ENCODE data around the gene RAX2. TPM values are rescaled to one million over a fixed set of nuclear protein-coding genes. Genes with fewer than 3 reads are reported as not detected.
A peak's percentile ranks its signal among the peaks of the same experiment; 100 is the strongest.

RAX2 gene
- total RNA-seq, 1 donor from 2014 or later, result not detected

- DNase-seq (ENCODE audit: low read depth), result no peak
- no peak overlapping the region for H3K4me3 ChIP-seq (ENCODE audit: low read depth, low read length)
- no peak for TF ChIP-seq CTCF (conservative IDR thresholded peaks at IDR 0.05; ENCODE audit: low read depth, low read length)
Measured at GRCh38 chr19:3725640-3726310, 46.3 kb downstream of the RAX2 start.

- TF ChIP-seq CTCF (conservative IDR thresholded peaks at IDR 0.05; ENCODE audit: low read depth, low read length), result no peak
- H3K4me3 ChIP-seq (ENCODE audit: low read depth, low read length), result no peak overlapping the region
- DNase-seq (ENCODE audit: low read depth), result no peak
Measured at GRCh38 chr19:3725121-3725520, 46.9 kb downstream of the RAX2 start.

- no peak overlapping the region for H3K4me3 ChIP-seq (ENCODE audit: low read depth, low read length)
- no peak for TF ChIP-seq CTCF (conservative IDR thresholded peaks at IDR 0.05; ENCODE audit: low read depth, low read length)
- DNase-seq (ENCODE audit: low read depth), result no peak
Measured at GRCh38 chr19:3723883-3724282, 48.1 kb downstream of the RAX2 start.

DNA sequence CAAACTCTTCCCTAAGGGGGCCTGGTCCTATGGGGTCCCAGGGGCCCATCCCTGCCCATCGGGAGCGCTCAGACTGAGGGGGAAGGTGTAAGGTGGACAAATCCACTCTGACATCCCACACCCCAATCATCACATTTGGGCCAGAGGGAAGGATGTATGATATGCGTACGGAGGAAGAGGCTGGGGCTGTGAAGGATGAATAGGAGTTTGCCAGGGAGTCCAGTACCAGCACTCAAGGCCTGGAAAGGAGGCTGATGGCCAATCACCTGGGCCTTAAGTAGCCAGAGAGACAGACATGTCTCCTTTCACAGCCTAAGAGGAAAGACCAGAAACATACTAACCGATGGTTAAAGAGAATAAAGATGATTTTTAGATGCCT is 48.9 kb downstream of the RAX2 start:
- no peak for DNase-seq (ENCODE audit: low read depth)
- TF ChIP-seq CTCF (conservative IDR thresholded peaks at IDR 0.05; ENCODE audit: low read depth, low read length), result no peak
- H3K4me3 ChIP-seq (ENCODE audit: low read depth, low read length), result no peak overlapping the region

DNA sequence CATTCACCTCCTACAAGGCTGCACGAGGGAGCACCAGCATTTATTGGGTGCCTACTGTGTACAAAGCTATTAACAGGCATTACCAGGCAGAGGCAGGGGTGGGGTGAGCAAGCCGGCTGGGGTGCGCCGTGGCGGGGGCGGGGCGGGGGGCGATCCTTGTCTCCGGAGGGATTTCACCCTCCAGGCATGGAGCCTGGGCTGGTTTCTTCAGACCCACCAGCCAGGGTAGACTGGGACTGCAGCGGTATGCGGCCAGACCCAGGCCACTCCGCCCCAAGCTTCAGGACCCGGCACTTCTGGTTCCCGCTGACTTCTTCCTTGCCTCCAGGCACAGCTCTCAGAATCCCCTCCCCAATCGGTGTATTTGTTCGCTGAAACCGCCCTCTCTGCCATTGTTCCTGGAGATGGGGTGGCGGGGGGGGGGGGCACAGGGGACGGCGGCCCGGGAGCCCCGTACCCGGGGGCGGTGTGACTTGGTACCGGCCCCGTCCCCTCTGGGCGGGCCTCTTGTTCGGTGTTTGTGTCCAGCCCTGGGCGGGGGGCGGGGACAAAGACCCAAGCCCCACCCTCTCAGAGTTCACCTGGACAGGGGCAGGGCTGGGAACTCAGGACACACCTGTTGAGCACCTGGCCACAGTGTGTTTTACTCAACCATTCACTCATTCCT is 49.5 kb downstream of the RAX2 start:
- DNase-seq (ENCODE audit: low read depth), result no peak
- TF ChIP-seq CTCF (conservative IDR thresholded peaks at IDR 0.05; ENCODE audit: low read depth, low read length), result no peak
- H3K4me3 ChIP-seq (ENCODE audit: low read depth, low read length), result no peak overlapping the region

- no peak for DNase-seq (ENCODE audit: low read depth)
- H3K4me3 ChIP-seq (ENCODE audit: low read depth, low read length), result peak overlapping the region; percentile 48
- no peak for TF ChIP-seq CTCF (conservative IDR thresholded peaks at IDR 0.05; ENCODE audit: low read depth, low read length)
Measured at GRCh38 chr19:3721887-3722442, 50.1 kb downstream of the RAX2 start.

Measured in epithelial cell of proximal tubule (primary cell).